Lung (tissue), 12 donors: Measurements from ENCODE around the gene RRAS. TPM values are rescaled to one million over a fixed set of nuclear protein-coding genes. Genes with fewer than 3 reads are reported as not detected.

Source experiments
- ATAC-seq: fragments of 200-7000 bp; cut with Tn5 transposase; one replicate; pipeline ENCODE4 v1.9.1; 2020; ENCODE audit warnings: moderate number of reproducible peaks; ENCODE audit not compliant: insufficient read depth, low FRiP score
- DNase-seq, 3 donors: peaks; one replicate each; pipeline ENCODE4 v3.0.0-alpha.2; 2013 to 2017
- H3K27ac ChIP-seq, 2 donors: one replicate each; pipeline ENCODE4 v1.5.1; 2013; ENCODE audit warnings: mild to moderate bottlenecking in 2 of 2, moderate library complexity in 2 of 2, control low read depth in 1 of 2, inconsistent platforms in 1 of 2, low read depth in 1 of 2, low read length in 1 of 2
- H3K27me3 ChIP-seq, 3 donors: one replicate each; pipeline ENCODE4 v1.5.1; 2013; ENCODE audit warnings: low read length in 2 of 3; ENCODE audit not compliant: control insufficient read depth in 3 of 3, insufficient read depth in 3 of 3
- H3K36me3 ChIP-seq, 4 donors: one replicate each; pipeline ENCODE4 v1.5.1; 2013; ENCODE audit warnings: low read length in 4 of 4, mild to moderate bottlenecking in 1 of 4, moderate library complexity in 1 of 4; ENCODE audit not compliant: control insufficient read depth in 4 of 4, insufficient read depth in 4 of 4
- H3K4me1 ChIP-seq, 5 donors: one replicate each; pipeline ENCODE4 v1.5.1; 2013; ENCODE audit warnings: low read length in 5 of 5, mild to moderate bottlenecking in 2 of 5, moderate library complexity in 1 of 5; ENCODE audit not compliant: control insufficient read depth in 5 of 5, insufficient read depth in 5 of 5
- H3K4me3 ChIP-seq: one replicate; pipeline ENCODE4 v1.5.1; 2013; ENCODE audit warnings: mild to moderate bottlenecking, control low read depth, moderate library complexity
- H3K9ac ChIP-seq, 2 donors: one replicate each; pipeline ENCODE4 v1.5.1; 2013; ENCODE audit warnings: low read length in 2 of 2, control low read depth in 1 of 2; ENCODE audit not compliant: insufficient read depth in 1 of 2
- H3K9me3 ChIP-seq, 4 donors: one replicate each; pipeline ENCODE4 v1.5.1; 2013; ENCODE audit warnings: low read length in 3 of 4, mild to moderate bottlenecking in 1 of 4, moderate library complexity in 1 of 4; ENCODE audit not compliant: control insufficient read depth in 4 of 4, insufficient read depth in 3 of 4
- WGBS, 2 donors: extraction: QIAGEN DNeasy Blood & Tissue Kit; methylation state at CpG; one replicate each; pipeline ENCODE4 v1.1.7; 2013; 5-methylcytosine and 5-hydroxymethylcytosine counted together
- polyA plus RNA-seq, 2 donors: library from polyadenylated mRNA; stranded (reverse); fragments of 200-250 nt; gene quantifications; one replicate each; pipeline ENCODE4 v1.2.1, GENCODE V29; 2013
- total RNA-seq, 2 donors: library from RNA; depleted of rRNA in 1 of 2; stranded (reverse); fragments of >200 nt in 1 of 2; gene quantifications; one replicate each; pipeline ENCODE4 v1.2.1, GENCODE V29; 2014 to 2021
- TF ChIP-seq, protein P1 (sequence below): IDR thresholded peaks from 2 replicates; pipeline ENCODE4 v1.5.1; 2012; ENCODE audit warnings: mild to moderate bottlenecking; ENCODE audit errors: control extremely low read depth, extremely low read depth
- donor health status: control.
- donor health status: control.
- donor health status: Bipolar disorder and iron deficiency.
- donor health status: healthy.
- donor health status: DM: yes; HTN: yes; CAD: no.

The RRAS gene
- total and polyA plus RNA-seq, 4 donors: 26.3 to 180 (median 106) TPM

DNA sequence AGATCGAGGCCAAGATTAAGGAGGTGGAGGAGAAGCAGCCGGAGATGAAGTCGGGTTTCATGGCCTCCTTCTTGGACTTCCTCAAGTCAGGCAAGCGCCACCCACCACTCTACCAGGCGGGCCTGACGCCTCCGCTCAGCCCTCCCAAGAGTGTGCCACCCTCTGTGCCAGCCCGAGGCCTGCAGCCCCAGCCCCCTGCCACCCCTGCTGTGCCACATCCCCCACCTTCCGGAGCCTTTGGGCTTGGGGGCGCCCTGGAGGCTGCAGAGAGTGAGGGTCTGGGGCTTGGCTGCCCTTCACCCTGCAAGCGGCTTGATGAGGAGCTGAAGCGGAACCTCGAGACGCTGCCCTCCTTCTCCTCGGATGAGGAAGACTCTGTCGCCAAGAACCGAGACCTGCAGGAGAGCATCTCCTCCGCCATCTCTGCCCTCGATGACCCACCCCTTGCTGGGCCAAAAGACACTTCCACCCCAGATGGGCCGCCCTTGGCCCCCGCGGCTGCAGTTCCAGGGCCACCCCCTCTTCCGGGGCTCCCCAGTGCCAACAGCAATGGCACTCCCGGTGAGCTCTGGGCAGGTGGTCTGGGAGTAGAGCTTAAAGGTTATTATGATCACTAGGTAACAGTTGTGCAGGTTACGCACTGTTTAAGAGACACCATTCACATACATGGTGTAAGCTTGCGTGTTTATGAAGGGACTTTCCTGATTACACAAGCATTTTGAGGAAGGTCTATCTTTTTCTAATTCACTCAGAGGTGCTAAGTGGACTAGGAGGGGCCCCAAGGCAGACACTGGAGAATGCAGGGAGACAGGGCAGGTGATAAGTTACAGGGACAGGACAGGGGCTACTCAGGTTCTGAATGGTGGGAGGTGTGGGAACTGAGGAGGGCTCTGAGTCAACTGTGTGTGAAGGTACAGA is 40.3 kb downstream of the RRAS start:
- Histone ChIP-seq H3K27ac (no peak overlapping the region), H3K36me3 (peaks cover 7 to 77% (median 33%) of the 10 kb centered on the region in 4 donors), H3K4me1 (no peaks in the 10 kb centered on the region), H3K9ac (no peak overlapping the region), H3K27me3 (no peaks in the 10 kb centered on the region), H3K9me3 (no peaks in the 10 kb centered on the region), H3K4me3 (no peak overlapping the region)
- DNase-seq: no peak
- 94% methylated on average over 26 of the region's 26 CpGs for WGBS, 2 donors
- TF ChIP-seq, protein P1, sequence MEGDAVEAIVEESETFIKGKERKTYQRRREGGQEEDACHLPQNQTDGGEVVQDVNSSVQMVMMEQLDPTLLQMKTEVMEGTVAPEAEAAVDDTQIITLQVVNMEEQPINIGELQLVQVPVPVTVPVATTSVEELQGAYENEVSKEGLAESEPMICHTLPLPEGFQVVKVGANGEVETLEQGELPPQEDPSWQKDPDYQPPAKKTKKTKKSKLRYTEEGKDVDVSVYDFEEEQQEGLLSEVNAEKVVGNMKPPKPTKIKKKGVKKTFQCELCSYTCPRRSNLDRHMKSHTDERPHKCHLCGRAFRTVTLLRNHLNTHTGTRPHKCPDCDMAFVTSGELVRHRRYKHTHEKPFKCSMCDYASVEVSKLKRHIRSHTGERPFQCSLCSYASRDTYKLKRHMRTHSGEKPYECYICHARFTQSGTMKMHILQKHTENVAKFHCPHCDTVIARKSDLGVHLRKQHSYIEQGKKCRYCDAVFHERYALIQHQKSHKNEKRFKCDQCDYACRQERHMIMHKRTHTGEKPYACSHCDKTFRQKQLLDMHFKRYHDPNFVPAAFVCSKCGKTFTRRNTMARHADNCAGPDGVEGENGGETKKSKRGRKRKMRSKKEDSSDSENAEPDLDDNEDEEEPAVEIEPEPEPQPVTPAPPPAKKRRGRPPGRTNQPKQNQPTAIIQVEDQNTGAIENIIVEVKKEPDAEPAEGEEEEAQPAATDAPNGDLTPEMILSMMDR: no peak
- ATAC-seq: no peak

DNA sequence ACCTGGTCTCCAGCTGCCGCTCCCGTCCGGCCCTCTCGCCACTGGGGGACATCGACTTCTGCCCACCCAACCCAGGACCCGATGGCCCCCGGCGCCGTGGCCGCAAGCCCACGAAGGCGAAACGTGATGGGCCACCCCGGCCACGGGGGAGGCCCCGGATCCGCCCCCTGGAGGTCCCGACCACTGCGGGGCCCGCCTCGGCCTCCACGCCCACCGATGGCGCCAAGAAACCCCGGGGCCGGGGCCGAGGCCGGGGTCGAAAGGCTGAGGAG is 42.3 kb downstream of the RRAS start:
- H3K27me3 ChIP-seq: no peaks in the 10 kb centered on the region
- no peak for ATAC-seq
- TF ChIP-seq, protein P1: no peak
- 97 to 98% methylated on average over 29 of the region's 29 CpGs for WGBS, 2 donors
- no peaks in the 10 kb centered on the region for H3K9me3 ChIP-seq
- H3K9ac ChIP-seq: no peak overlapping the region
- no peak for DNase-seq
- H3K4me1 ChIP-seq: peaks cover 0 to 7% (median 3%) of the 10 kb centered on the region in 5 donors
- H3K4me3 ChIP-seq: no peak overlapping the region
- H3K27ac ChIP-seq: no peak overlapping the region
- H3K36me3 ChIP-seq: peaks cover 7 to 73% (median 32%) of the 10 kb centered on the region in 4 donors

DNA sequence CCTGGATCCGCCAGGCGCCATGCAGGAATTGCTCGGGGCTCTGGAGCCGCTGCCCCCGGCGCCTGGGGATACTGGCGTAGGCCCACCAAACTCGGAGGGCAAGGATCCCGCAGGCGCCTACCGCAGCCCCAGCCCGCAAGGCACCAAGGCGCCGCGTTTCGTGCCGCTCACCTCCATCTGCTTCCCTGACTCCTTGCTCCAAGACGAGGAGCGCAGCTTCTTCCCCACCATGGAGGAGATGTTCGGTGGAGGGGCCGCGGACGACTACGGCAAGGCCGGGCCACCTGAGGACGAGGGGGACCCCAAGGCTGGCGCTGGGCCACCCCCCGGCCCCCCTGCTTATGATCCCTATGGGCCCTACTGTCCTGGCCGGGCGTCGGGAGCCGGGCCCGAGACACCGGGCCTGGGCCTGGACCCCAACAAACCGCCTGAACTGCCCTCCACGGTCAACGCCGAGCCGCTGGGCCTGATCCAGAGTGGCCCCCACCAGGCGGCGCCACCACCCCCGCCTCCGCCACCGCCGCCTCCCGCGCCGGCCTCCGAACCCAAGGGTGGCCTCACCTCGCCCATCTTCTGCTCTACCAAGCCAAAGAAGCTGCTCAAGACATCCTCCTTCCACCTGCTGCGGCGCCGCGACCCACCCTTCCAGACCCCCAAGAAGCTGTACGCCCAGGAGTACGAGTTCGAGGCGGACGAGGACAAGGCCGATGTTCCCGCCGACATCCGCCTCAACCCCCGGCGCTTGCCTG is 42.8 kb downstream of the RRAS start:
- DNase-seq: no peak

More for the DNA sequence above, 42.8 kb downstream of the RRAS start:
- Histone ChIP-seq H3K9ac (no peak overlapping the region), H3K4me3 (no peak overlapping the region), H3K27me3 (no peaks in the 10 kb centered on the region), H3K9me3 (no peaks in the 10 kb centered on the region), H3K27ac (no peak overlapping the region), H3K4me1 (peaks cover 0 to 12% (median 3%) of the 10 kb centered on the region in 5 donors), H3K36me3 (peaks cover 7 to 68% (median 30%) of the 10 kb centered on the region in 4 donors)
- 96 to 98% methylated on average over 65 of the region's 65 CpGs for WGBS, 2 donors
- no peak for ATAC-seq
- TF ChIP-seq, protein P1: no peak
